Measurements from ENCODE around the gene FNDC3A.
"Not testable (repeated sequence)": the region's sequence is repeated elsewhere in the genome, so short reads cannot be mapped to it uniquely, and the experiment has no call there.

FNDC3A gene

GRCh38 chr13:49157955-49158584 is 182.4 kb downstream of the FNDC3A start:
- not testable (repeated sequence) for DNase-seq

- DNase-seq: not testable (repeated sequence)
Measured at GRCh38 chr13:49163162-49163561, 187.4 kb downstream of the FNDC3A start.

DNA sequence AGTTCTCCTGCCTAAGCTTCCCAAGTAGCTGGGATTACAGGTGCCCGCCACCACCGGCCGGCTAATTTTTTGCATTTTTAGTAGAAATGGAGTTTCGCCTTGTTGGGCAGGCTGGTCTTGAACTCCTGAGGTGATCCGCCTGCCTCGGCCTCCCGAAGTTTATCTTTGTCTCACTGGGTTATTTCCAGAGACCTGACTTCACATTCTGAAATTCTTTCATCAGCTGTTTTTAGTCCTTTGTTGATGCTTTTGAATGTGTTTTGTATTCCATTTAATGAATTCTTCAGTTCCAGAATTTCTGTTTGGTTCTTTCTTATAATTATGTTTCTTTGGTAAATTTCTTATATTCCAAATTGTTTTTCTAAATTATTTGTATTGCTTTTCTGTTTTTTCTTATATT is 189.0 kb downstream of the FNDC3A start:
- DNase-seq: no peak

- DNase-seq: no peak
Measured at GRCh38 chr13:49165798-49166752, 190.4 kb downstream of the FNDC3A start.

DNA sequence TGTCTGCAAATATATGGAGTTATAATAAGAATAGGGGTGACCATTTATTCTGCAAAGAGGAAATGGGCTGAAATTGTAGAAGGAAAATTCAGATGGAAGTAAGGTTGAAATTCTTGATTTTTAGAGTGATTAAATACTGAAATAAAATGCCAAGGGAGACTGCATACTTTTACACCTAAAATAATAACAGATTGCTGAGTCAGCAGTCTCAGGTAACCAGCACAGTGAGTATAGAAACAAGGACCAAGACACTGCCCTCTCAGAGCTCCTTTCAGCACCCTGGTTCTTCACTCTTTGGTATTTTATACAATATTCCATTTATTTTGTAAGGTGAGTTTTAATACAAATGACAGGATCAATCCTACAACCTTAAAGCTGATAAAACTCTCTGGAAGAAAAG is 195.6 kb downstream of the FNDC3A start:
- DNase-seq: no peak

DNA sequence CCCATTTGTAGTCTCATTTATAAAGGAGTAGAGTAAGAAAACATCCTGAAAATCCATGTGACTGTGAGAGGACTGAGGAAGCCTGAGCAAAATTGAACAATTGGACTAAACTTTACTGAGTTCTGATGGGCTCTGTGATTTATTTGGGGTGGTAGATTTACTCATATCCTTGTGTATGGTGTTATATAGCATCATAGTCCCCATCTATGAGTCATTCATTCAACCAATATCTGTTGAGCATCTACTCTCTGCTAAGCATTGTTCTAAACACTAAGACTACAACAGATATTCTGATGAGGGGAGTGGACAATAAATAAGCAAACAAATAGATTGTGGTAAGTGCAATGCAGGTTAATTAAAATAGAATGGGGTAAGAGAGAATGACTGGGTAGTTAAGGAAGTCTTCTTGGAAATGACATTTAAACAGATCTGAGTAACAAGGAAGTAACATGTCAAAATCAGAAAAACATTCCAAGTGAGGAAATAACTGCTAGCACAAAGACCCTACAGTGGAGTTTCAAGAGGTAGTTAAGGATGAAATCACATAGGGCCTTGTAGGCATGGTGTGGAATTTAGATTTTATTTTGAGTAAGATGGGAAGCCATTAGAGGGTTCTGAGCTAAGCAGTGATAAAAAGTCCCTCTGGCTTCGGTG is 208.1 kb downstream of the FNDC3A start:
- no peak for DNase-seq

DNA sequence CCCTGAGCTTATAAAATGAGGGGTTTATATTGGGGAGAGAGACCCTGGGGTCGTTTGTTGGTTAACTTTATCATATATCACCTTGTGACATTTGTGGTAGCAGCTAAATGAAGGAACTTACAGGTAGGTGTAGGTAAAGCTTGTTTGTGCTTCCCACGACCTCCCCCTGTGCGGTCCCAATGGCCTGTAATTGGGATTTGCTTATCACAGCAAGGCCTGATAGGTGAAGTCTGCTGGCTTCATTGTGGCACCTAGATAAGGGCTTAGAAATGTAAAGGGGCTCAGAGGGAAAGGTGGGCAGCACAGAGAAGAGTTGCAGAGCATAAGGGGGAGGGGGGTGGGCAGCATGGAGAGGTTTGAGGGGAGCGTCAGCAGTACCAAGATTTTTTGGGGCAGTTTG is 208.9 kb downstream of the FNDC3A start:
- no peak for DNase-seq

DNA sequence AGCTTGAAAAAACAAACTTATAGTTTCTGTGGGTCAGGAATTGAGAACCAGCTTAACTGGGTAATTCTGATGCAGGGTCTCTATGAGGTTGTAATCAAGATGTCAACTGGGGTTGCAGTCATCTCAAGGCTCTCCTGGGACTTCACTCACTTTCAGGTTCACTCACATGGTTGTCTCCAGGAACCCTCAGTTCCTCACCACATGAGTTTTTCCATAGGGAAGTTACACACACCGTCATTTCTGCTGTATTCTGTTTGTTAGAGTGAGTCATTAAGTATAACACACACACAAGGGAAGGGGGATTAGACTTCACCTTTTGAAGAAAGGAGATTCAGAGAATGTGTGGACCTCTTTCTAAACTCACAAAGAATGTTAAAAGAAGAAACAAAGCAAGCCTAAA is 209.6 kb downstream of the FNDC3A start:
- no peak for DNase-seq

DNA sequence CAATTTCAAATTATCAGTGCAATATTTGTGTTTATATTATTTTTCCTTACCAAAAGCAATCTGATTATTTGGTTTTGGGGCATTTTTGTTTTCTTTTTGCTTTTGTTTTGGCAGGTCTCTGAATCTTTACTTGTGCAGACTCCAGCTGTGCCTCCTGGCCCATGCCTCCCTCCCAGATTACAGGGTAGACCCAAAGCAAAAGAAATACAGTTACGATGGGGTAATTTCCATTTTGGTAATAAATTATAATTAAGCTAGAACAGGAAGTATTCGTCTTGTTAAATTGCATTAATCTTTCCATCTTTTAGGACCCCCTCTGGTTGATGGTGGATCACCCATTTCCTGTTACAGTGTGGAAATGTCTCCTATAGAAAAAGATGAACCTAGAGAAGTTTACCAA is 215.2 kb downstream of the FNDC3A start:
- no peak for DNase-seq

DNA sequence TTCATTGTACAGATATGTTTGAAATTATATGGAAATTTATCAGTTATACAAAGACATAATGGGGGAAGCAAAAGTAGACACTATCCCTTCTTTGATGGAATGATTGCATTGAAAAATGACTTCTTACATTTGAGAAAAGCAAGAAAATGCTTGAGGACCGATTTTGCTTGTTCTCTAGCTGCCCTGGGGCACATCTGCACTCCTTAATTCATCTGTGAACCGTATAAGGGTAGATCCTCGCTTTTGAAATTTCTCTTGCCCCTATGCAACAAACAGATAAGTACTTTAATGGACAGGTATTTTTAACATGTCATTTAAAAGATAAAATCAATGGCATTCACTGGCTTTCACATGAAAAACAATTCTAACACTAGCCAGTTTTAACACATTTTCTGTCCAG is 230.9 kb downstream of the FNDC3A start:
- DNase-seq: no peak

DNA sequence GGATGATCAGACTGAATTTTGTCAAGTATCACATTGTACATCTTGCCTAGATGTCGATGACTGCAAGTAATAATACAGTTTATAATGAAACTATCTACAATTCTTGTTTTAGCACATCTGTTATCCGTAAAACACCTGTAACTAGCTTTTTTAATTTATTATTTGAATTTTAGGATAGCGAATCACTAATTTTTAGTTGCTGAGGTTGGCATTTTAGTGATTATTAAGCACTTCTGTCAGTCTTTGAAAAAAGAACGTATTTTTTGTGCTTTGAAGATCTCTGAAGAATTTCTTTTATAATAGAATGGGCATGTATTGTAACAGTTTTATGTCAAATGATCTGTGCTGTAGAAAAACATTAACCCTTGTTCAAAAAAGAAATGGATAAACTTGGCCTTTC is 232.9 kb downstream of the FNDC3A start:
- DNase-seq: no peak

DNA sequence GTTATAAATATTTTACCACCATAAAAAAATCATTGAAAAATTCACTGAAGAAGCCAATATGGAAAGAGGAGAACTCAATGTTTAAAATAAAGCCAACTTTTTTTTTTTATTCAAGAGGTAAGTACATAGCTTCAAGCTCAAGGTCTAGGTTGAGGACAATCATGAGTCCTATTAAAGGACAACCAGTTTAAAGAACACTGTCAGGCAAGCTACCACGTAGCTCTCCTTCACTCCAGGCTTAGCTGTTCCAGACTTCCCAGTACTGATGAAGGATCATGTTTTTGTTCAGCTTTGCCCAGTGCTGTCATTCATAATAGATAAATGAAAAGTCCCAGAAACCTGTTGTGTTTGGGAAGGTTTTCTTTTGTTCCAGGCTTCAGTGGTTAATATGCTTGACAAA is 234.4 kb downstream of the FNDC3A start:
- no peak for DNase-seq

GRCh38 chr13:49210669-49211068 is 235.0 kb downstream of the FNDC3A start:
- DNase-seq: no peak

DNA sequence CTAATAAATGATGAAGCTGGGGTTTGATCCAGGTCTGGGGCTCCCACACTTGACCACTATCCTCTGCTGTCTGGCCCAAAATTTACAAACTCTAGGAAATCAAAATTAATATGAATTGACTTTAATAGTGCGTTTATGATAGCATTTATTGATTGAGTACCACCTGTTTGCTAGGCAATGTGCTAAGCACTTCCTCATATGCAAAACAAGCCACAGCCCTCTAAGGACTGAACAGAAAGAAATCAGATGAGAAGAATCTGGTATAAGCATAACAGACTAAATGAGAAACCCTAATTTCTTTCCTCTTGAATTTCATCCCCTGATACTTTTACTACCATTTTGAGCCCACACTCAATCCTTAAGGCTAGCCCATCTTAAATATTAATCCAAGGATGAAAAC is 237.8 kb downstream of the FNDC3A start:
- DNase-seq: no peak

DNA sequence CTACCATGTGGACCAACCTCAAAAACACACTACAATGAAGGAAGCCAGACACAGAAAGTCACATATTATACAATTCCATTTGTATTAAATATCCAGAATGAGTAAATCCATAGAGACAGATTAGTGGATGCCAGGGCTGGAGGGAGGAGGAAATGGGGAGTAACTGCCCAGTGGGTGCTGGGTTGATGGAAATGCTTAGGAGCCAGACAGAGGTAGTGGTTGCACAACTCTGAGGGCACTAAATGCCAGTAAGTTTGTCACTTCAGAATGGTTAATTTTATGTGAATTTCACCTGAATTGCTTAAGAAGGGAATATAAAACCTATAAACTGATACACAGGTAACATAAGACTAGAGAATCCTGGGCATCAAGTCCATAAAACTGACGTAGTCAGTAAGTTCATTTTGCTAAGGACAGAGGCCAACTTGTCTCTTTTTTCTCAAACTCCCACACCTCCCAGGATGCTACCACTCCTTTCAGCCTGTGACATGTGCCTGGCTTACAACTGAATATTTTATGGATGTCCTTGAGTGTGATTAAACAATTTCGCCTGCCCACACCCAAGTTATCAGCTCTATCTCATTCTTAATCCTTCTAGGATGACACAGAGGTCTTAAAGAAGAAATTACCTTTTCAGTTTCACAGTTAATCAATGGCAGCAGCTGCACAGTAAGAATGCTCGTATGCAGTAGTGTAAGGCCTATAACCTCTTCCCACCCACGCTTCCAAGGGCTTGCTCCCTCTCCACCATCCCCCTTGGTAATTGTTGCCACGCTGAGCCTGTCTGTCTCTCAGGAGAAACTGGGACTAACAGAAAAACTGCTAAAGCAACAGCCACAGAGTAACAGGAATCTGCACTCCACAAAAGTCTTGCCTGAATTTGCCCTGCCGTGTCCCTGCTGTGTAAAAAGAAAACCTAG is 238.5 kb downstream of the FNDC3A start:
- DNase-seq: no peak

- no peak for DNase-seq
Measured at GRCh38 chr13:49214917-49215376, 239.2 kb downstream of the FNDC3A start.

GRCh38 chr13:49216334-49216733 is 240.6 kb downstream of the FNDC3A start:
- DNase-seq: no peak

GRCh38 chr13:49217962-49218492 is 242.3 kb downstream of the FNDC3A start:
- DNase-seq: no peak

DNA sequence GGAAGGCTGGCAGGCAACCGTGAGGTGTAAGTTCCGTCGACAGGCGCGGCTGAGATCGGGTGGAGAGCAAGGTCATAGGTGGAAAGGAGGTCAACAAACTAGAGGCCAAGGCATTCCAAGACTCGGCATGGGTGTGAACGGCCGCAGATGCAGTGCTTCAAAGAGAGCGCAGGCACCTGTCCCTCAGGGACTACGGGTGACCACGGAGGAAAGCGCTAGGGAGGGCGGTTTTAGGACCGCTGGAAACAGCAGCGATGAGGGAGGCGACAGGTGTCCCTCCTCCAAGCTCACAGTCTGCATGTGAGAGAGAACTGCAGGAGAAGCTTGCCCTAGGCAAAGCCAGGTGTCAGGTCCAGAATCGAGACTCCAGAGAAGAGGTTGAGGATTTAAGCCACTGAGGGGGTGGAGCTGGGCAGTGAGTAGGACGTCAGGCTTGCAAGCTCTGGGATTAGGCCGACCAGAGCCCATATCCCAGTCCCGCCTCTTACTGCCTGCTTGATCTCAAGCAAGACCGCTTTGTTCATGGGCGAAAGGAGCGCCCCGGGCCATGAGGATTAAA is 242.9 kb downstream of the FNDC3A start:
- no peak for DNase-seq

DNA sequence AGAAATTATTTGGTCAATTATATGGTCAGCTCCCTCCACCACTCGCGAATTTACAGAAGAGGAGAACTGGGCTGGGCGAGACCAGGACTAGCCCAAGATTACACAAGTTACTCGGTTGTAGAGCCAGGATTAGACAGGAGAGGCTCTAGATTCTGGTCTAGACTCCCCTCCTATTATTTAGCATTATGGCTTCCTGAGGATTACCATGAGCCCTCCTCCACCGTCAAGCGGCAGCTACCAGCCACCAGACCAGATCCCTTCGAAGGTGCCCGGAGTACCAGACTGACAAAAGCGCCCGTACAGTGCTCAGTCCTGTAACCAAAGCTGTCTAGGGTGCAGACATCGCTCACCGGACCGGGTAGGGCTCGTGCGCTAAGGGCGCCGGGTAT is 243.9 kb downstream of the FNDC3A start:
- no peak for DNase-seq

- DNase-seq: no peak
Measured at GRCh38 chr13:49220036-49220855, 244.5 kb downstream of the FNDC3A start, which contains the start of gene MLNR. Gene MLNR (plus strand): TSS chr13:49220338. CDS start chr13:49220338, 0 bp downstream.

All from cortex of kidney (tissue), 1 donor.